Mesenchymal stem cell (in vitro differentiated cells and primary cell): ENCODE results near the gene TCF4.
A peak's percentile ranks its signal among the peaks of the same experiment; 100 is the strongest.

Experiments
- DNase-seq: peaks from one replicate; pipeline ENCODE4 v3.0.0-alpha.2; 2013
- H2AFZ ChIP-seq: one replicate; pipeline ENCODE4 v1.6.1; 2013; ENCODE audit warnings: low read depth, mild to moderate bottlenecking, control low read depth, inconsistent platforms, low read length, moderate library complexity
- H2AK5ac ChIP-seq: 2 replicates; pipeline ENCODE4 v1.6.1; 2013; ENCODE audit warnings: low read length, moderate library complexity, mild to moderate bottlenecking, inconsistent platforms; ENCODE audit not compliant: severe bottlenecking
- H2BK120ac ChIP-seq: one replicate; pipeline ENCODE4 v1.6.1; 2013; ENCODE audit warnings: low read depth, mild to moderate bottlenecking, inconsistent platforms, low read length, moderate library complexity
- H2BK12ac ChIP-seq, 2 experiments: one replicate each; pipeline ENCODE4 v1.6.1; 2013; ENCODE audit warnings: inconsistent platforms in 2 of 2, low read length in 2 of 2, mild to moderate bottlenecking in 2 of 2, moderate library complexity in 2 of 2, control low read depth in 1 of 2
- H2BK15ac ChIP-seq: one replicate; pipeline ENCODE4 v1.6.1; 2013; ENCODE audit warnings: mild to moderate bottlenecking, low read depth, inconsistent platforms; ENCODE audit not compliant: poor library complexity, severe bottlenecking
- H2BK5ac ChIP-seq: 2 replicates; pipeline ENCODE4 v1.6.1; 2013; ENCODE audit warnings: low read depth, mild to moderate bottlenecking, low read length, control low read depth, inconsistent platforms; ENCODE audit not compliant: poor library complexity, severe bottlenecking
- H3K14ac ChIP-seq, 2 experiments: one replicate each; pipeline ENCODE4 v1.6.1; 2013; ENCODE audit warnings: inconsistent platforms in 2 of 2, low read length in 2 of 2, control low read depth in 1 of 2, mild to moderate bottlenecking in 1 of 2, moderate library complexity in 1 of 2
- H3K18ac ChIP-seq, 2 experiments: one replicate each; pipeline ENCODE4 v1.6.1; 2013; ENCODE audit warnings: inconsistent platforms in 2 of 2, low read length in 2 of 2, control low read depth in 1 of 2, low read depth in 1 of 2, mild to moderate bottlenecking in 1 of 2
- H3K23ac ChIP-seq, 2 experiments: one replicate each; pipeline ENCODE4 v1.6.1; 2013; ENCODE audit warnings: inconsistent platforms in 2 of 2, low read length in 2 of 2, mild to moderate bottlenecking in 2 of 2, moderate library complexity in 2 of 2, control low read depth in 1 of 2
- H3K27ac ChIP-seq: 2 replicates; pipeline ENCODE4 v1.5.1; 2013; ENCODE audit warnings: mild to moderate bottlenecking, moderate library complexity, low read length, control low read depth, inconsistent platforms; ENCODE audit not compliant: poor library complexity, severe bottlenecking
- H3K27me3 ChIP-seq, 2 experiments: 2 replicates each; pipeline versions ENCODE4 v1.6.1 to v1.7.0; 2013; ENCODE audit warnings: low read length in 2 of 2, mild to moderate bottlenecking in 2 of 2, moderate library complexity in 2 of 2, control low read depth in 1 of 2, inconsistent platforms in 1 of 2; ENCODE audit not compliant: control insufficient read depth in 1 of 2, insufficient read depth in 1 of 2
- H3K36me3 ChIP-seq, 2 experiments: 2 replicates each; pipeline versions ENCODE4 v1.6.1 to v1.7.0; 2013; ENCODE audit warnings: low read length in 2 of 2, control low read depth in 1 of 2, inconsistent platforms in 1 of 2, low read depth in 1 of 2, mild to moderate bottlenecking in 1 of 2; ENCODE audit not compliant: insufficient read depth in 2 of 2, control insufficient read depth in 1 of 2
- H3K4ac ChIP-seq, 2 experiments: one replicate each; pipeline ENCODE4 v1.6.1; 2013; ENCODE audit warnings: inconsistent platforms in 2 of 2, low read length in 2 of 2, mild to moderate bottlenecking in 2 of 2, moderate library complexity in 2 of 2, control low read depth in 1 of 2, low read depth in 1 of 2
- H3K4me1 ChIP-seq: 2 replicates; pipeline ENCODE4 v1.6.1; 2013; ENCODE audit warnings: low read depth, low read length, control low read depth; ENCODE audit not compliant: control insufficient read depth, insufficient read depth
- H3K4me2 ChIP-seq: 2 replicates; pipeline ENCODE4 v1.6.1; 2013; ENCODE audit warnings: low read length, mild to moderate bottlenecking, inconsistent platforms; ENCODE audit not compliant: poor library complexity, severe bottlenecking
- H3K4me3 ChIP-seq, 2 experiments: 2 replicates each; pipeline versions ENCODE4 v1.5.1 to v1.7.0; 2013; ENCODE audit warnings: low read length in 2 of 2, mild to moderate bottlenecking in 2 of 2, control low read depth in 1 of 2, low read depth in 1 of 2; ENCODE audit not compliant: insufficient read depth in 1 of 2
- H3K79me1 ChIP-seq: replicated peaks from 2 replicates; pipeline ENCODE4 v1.6.1; 2013; ENCODE audit warnings: mild to moderate bottlenecking, control low read depth, low read length, inconsistent platforms; ENCODE audit not compliant: poor library complexity, severe bottlenecking
- H3K9ac ChIP-seq: 2 replicates; pipeline ENCODE4 v1.7.0; 2013; ENCODE audit warnings: mild to moderate bottlenecking, low read length, moderate library complexity
- H3K9me3 ChIP-seq: 2 replicates; pipeline ENCODE4 v1.7.0; 2013; ENCODE audit warnings: mild to moderate bottlenecking, low read length; ENCODE audit not compliant: control insufficient read depth
- H4K8ac ChIP-seq: one replicate; pipeline ENCODE4 v1.6.1; 2013; ENCODE audit warnings: inconsistent platforms, mild to moderate bottlenecking, low read length, moderate library complexity
- H4K91ac ChIP-seq: one replicate; pipeline ENCODE4 v1.6.1; 2013; ENCODE audit warnings: mild to moderate bottlenecking, low read length, inconsistent platforms
- WGBS: methylation state at CpG from one replicate; pipeline ENCODE4 v1.1.7; 2013; ENCODE audit warnings: mixed read lengths; 5-methylcytosine and 5-hydroxymethylcytosine counted together

Gene TCF4

GRCh38 chr18:55283309-55283708, 304.7 kb downstream of the TCF4 start:
- no peaks in the 10 kb centered on the region for H3K9me3 ChIP-seq
- H3K4ac ChIP-seq, result no peak overlapping the region
- no peak overlapping the region for H3K4me2 ChIP-seq
- no peak overlapping the region for H2BK5ac ChIP-seq
- H3K36me3 ChIP-seq, result peaks cover 0 to 15% of the 10 kb centered on the region in 2 experiments
- H3K27me3 ChIP-seq, result no peaks in the 10 kb centered on the region
- H3K23ac ChIP-seq, result no peak overlapping the region
- no peak overlapping the region for H2AFZ ChIP-seq
- H3K9ac ChIP-seq, result no peak overlapping the region
- no peak overlapping the region for H4K91ac ChIP-seq
- 100% methylated on average over 3 of the region's 3 CpGs for WGBS
- peaks cover 2% of the 10 kb centered on the region for H3K4me1 ChIP-seq
- no peak overlapping the region for H3K14ac ChIP-seq
- DNase-seq, result no peak
- no peak overlapping the region for H3K18ac ChIP-seq
- H2BK15ac ChIP-seq, result no peak overlapping the region
- no peak overlapping the region for H4K8ac ChIP-seq
- no peak overlapping the region for H2BK120ac ChIP-seq
- H2BK12ac ChIP-seq, result no peak overlapping the region
- peaks cover 8% of the 10 kb centered on the region for H3K79me1 ChIP-seq
- no peak overlapping the region for H2AK5ac ChIP-seq
- H3K27ac ChIP-seq, result no peak overlapping the region
- H3K4me3 ChIP-seq, result no peak overlapping the region

- no peak overlapping the region for H2AK5ac ChIP-seq
- H3K23ac ChIP-seq, result no peak overlapping the region
- H3K27ac ChIP-seq, result no peak overlapping the region
- no peak overlapping the region for H4K8ac ChIP-seq
- H3K9ac ChIP-seq, result no peak overlapping the region
- H3K79me1 ChIP-seq, result peaks cover under 1% of the 10 kb centered on the region
- H2BK120ac ChIP-seq, result no peak overlapping the region
- H2BK15ac ChIP-seq, result no peak overlapping the region
- 94% methylated on average over 2 of the region's 2 CpGs for WGBS
- H2AFZ ChIP-seq, result no peak overlapping the region
- no peak overlapping the region for H3K4ac ChIP-seq
- H3K36me3 ChIP-seq, result peaks cover 0 to 35% of the 10 kb centered on the region in 2 experiments
- no peak overlapping the region for H3K18ac ChIP-seq
- H3K4me1 ChIP-seq, result peaks cover 1% of the 10 kb centered on the region
- no peak overlapping the region for H2BK5ac ChIP-seq
- H2BK12ac ChIP-seq, result no peak overlapping the region
- H3K27me3 ChIP-seq, result no peaks in the 10 kb centered on the region
- DNase-seq, result no peak
- H3K9me3 ChIP-seq, result no peaks in the 10 kb centered on the region
- no peak overlapping the region for H4K91ac ChIP-seq
- no peak overlapping the region for H3K14ac ChIP-seq
- no peak overlapping the region for H3K4me3 ChIP-seq
- no peak overlapping the region for H3K4me2 ChIP-seq
Measured at GRCh38 chr18:55280503-55280902, 307.5 kb downstream of the TCF4 start.

- H3K9me3 ChIP-seq, result no peaks in the 10 kb centered on the region
- H3K14ac ChIP-seq, result no peak overlapping the region
- H3K4me1 ChIP-seq, result peaks cover 4% of the 10 kb centered on the region
- H4K91ac ChIP-seq, result no peak overlapping the region
- H3K4me2 ChIP-seq, result no peak overlapping the region
- no peak overlapping the region for H3K18ac ChIP-seq
- no peak overlapping the region for H2AK5ac ChIP-seq
- no peak overlapping the region for H2AFZ ChIP-seq
- H3K4me3 ChIP-seq, result no peak overlapping the region
- H3K27ac ChIP-seq, result no peak overlapping the region
- 76% methylated on average over 5 of the region's 5 CpGs for WGBS
- no peak overlapping the region for H2BK15ac ChIP-seq
- no peak overlapping the region for H4K8ac ChIP-seq
- H3K4ac ChIP-seq, result no peak overlapping the region
- no peak overlapping the region for H2BK120ac ChIP-seq
- H3K79me1 ChIP-seq, result no peaks in the 10 kb centered on the region
- no peak overlapping the region for H2BK5ac ChIP-seq
- no peak overlapping the region for H2BK12ac ChIP-seq
- DNase-seq, result peak; percentile 90
- no peak overlapping the region for H3K9ac ChIP-seq
- no peaks in the 10 kb centered on the region for H3K27me3 ChIP-seq
- peaks cover 0 to 75% of the 10 kb centered on the region in 2 experiments for H3K36me3 ChIP-seq
- no peak overlapping the region for H3K23ac ChIP-seq
Measured at GRCh38 chr18:55275039-55275901, 312.7 kb downstream of the TCF4 start.

GRCh38 chr18:55272510-55273243, 315.3 kb downstream of the TCF4 start:
- H3K4me2 ChIP-seq, result no peak overlapping the region
- peaks cover 4% of the 10 kb centered on the region for H3K4me1 ChIP-seq
- no peak overlapping the region for H3K4me3 ChIP-seq
- H2AFZ ChIP-seq, result no peak overlapping the region
- H3K79me1 ChIP-seq, result peaks cover 2% of the 10 kb centered on the region
- no peaks in the 10 kb centered on the region for H3K27me3 ChIP-seq
- no peak overlapping the region for H3K18ac ChIP-seq
- no peak overlapping the region for H2AK5ac ChIP-seq
- H3K4ac ChIP-seq, result no peak overlapping the region
- H3K9ac ChIP-seq, result peak overlapping the region; percentile 76
- H4K91ac ChIP-seq, result no peak overlapping the region
- WGBS, result 100% methylated on average over 2 of the region's 7 CpGs
- DNase-seq, result no peak
- no peaks in the 10 kb centered on the region for H3K9me3 ChIP-seq
- no peak overlapping the region for H2BK120ac ChIP-seq
- H3K27ac ChIP-seq, result peak overlapping the region; percentile 62
- no peak overlapping the region for H2BK5ac ChIP-seq
- H3K23ac ChIP-seq, result no peak overlapping the region
- H4K8ac ChIP-seq, result no peak overlapping the region
- peaks cover 6 to 82% of the 10 kb centered on the region in 2 experiments for H3K36me3 ChIP-seq
- H3K14ac ChIP-seq, result no peak overlapping the region
- no peak overlapping the region for H2BK12ac ChIP-seq
- H2BK15ac ChIP-seq, result no peak overlapping the region
